Naive thymus-derived CD4-positive, alpha-beta T cell (primary cell): ENCODE results near the gene PIGV. TPM values are rescaled to one million over a fixed set of nuclear protein-coding genes. Genes with fewer than 3 reads are reported as not detected.

Experiments
- ATAC-seq: fragments of 150-1000 bp; cut with Tn5 transposase; 2 replicates; pipeline ENCODE4 v1.10.0; 2021; ENCODE audit warnings: mild to moderate bottlenecking, moderate library complexity
- CTCF ChIA-PET: fragments of 350-600 bp; sonication (Branson Sonifier 250); formaldehyde crosslinking; loops from one replicate; lab custom pipeline; 2021; ENCODE audit warnings: antibody characterized with exemption; lab: Charles Lee
- POLR2A ChIA-PET: fragments of 350-600 bp; sonication (Branson Sonifier 250); formaldehyde crosslinking; loops from one replicate; lab custom pipeline; 2021; ENCODE audit warnings: antibody characterized with exemption, inconsistent platforms; lab: Charles Lee
- DNase-seq, 9 donors: peaks; one replicate each; pipeline versions ENCODE4 v3.0.0 to v3.0.0-alpha.2; 2020 to 2022; ENCODE audit warnings: mixed read lengths in 1 of 9
- H3K27ac ChIP-seq: one replicate; pipeline ENCODE4 v1.7.0; 2013; ENCODE audit warnings: mild to moderate bottlenecking, low read depth, low read length, moderate library complexity
- H3K27me3 ChIP-seq, 2 donors: one replicate each; pipeline ENCODE4 v1.7.0; 2013; ENCODE audit warnings: low read length in 2 of 2, mild to moderate bottlenecking in 2 of 2, moderate library complexity in 2 of 2; ENCODE audit not compliant: control insufficient read depth in 2 of 2, insufficient read depth in 2 of 2
- H3K36me3 ChIP-seq, 3 experiments: 1 replicate in 2 of 3; 2 replicates in 1 of 3; pipeline ENCODE4 v1.7.0; 2013; ENCODE audit warnings: low read length in 3 of 3, mild to moderate bottlenecking in 3 of 3, moderate library complexity in 1 of 3; ENCODE audit not compliant: insufficient read depth in 3 of 3, control insufficient read depth in 2 of 3
- H3K4me1 ChIP-seq, 2 donors: one replicate each; pipeline ENCODE4 v1.7.0; 2013; ENCODE audit warnings: low read length in 2 of 2, mild to moderate bottlenecking in 2 of 2, moderate library complexity in 1 of 2; ENCODE audit not compliant: control insufficient read depth in 2 of 2, insufficient read depth in 2 of 2
- H3K4me3 ChIP-seq: 2 replicates; pipeline ENCODE4 v1.7.0; 2013; ENCODE audit warnings: mild to moderate bottlenecking, low read length
- H3K9me3 ChIP-seq, 3 experiments: 1 replicate in 2 of 3; 2 replicates in 1 of 3; pipeline ENCODE4 v1.7.0; 2013; ENCODE audit warnings: low read length in 3 of 3; ENCODE audit not compliant: control insufficient read depth in 2 of 3
- H3K27ac Mint-ChIP-seq, 9 donors: one replicate each; pipeline ENCODE4 v1.8.0; 2020 to 2022; ENCODE audit warnings: mixed read lengths in 9 of 9, mild to moderate bottlenecking in 8 of 9, moderate library complexity in 5 of 9, inconsistent platforms in 2 of 9
- H3K27me3 Mint-ChIP-seq, 5 donors: one replicate each; pipeline ENCODE4 v1.8.0; 2021 to 2022; ENCODE audit warnings: mixed read lengths in 5 of 5, mild to moderate bottlenecking in 1 of 5
- H3K36me3 Mint-ChIP-seq, 5 donors: one replicate each; pipeline ENCODE4 v1.8.0; 2020 to 2022; ENCODE audit warnings: mixed read lengths in 5 of 5, mild to moderate bottlenecking in 3 of 5, inconsistent platforms in 1 of 5
- H3K4me1 Mint-ChIP-seq, 7 donors: one replicate each; pipeline ENCODE4 v1.8.0; 2020 to 2022; ENCODE audit warnings: mixed read lengths in 7 of 7, mild to moderate bottlenecking in 3 of 7, inconsistent platforms in 1 of 7
- H3K4me3 Mint-ChIP-seq, 10 donors: one replicate each; pipeline ENCODE4 v1.8.0; 2020 to 2022; ENCODE audit warnings: mild to moderate bottlenecking in 10 of 10, mixed read lengths in 10 of 10, moderate library complexity in 6 of 10, inconsistent platforms in 2 of 10
- H3K9me3 Mint-ChIP-seq, 11 donors: one replicate each; pipeline ENCODE4 v1.8.0; 2020 to 2022; ENCODE audit warnings: mixed read lengths in 11 of 11, mild to moderate bottlenecking in 4 of 11, inconsistent platforms in 1 of 11, moderate library complexity in 1 of 11
- intact Hi-C, 2 donors: fragments of 100-400 bp; cut with micrococcal nuclease; formaldehyde crosslinking; loops; one replicate each; pipeline ENCODE4 v1.15.1; 2023
- polyA plus RNA-seq, 2 donors: library from polyadenylated mRNA; unstranded; fragments of 300-500 nt; fragmentation: Illumina TruSeq; gene quantifications; one replicate each; pipeline ENCODE4 v1.2.3, GENCODE V29; 2021
- total RNA-seq, 6 experiments: library from RNA in 5 of 6; stranded (reverse) in 5 of 6; gene quantifications; 1 replicate in 5 of 6; 2 replicates in 1 of 6; pipeline ENCODE4 v1.2.3 and lab custom pipeline; 2021 to 2026

PIGV gene
- total and polyA plus RNA-seq, 7 experiments from 2014 or later, result 7.0 to 17.9 (median 14.8) TPM

- ChIA-PET POLR2A (interaction anchor here (1.9 to 2.9 kb wide), 3 partner anchors 9 to 111 kb away, joined by 4 to 19 read pairs (median 11); partner anchors contain the start of genes GPN2 and PIGV), CTCF (interaction anchor here (0.6 to 2.3 kb wide), 3 partner anchors 10 to 102 kb away, joined by 3 to 8 read pairs (median 4); no protein-coding TSS in a partner anchor)
- peak overlapping the region in 7 of 9 donors; percentile 7 to 94 (median 69) for H3K27ac Mint-ChIP-seq
- intact Hi-C loops, result no loop called here
- peaks cover 0 to under 1% of the 10 kb centered on the region in 2 donors for H3K4me1 ChIP-seq
- peaks cover 10 to 45% (median 41%) of the 10 kb centered on the region in 7 donors for H3K4me1 Mint-ChIP-seq
- no peak overlapping the region for H3K4me3 ChIP-seq
- no peak for ATAC-seq
- no peaks in the 10 kb centered on the region for H3K9me3 Mint-ChIP-seq
- H3K27me3 Mint-ChIP-seq, result no peaks in the 10 kb centered on the region
- no peak for DNase-seq
- no peaks in the 10 kb centered on the region for H3K27me3 ChIP-seq
- peaks cover 12 to 65% (median 39%) of the 10 kb centered on the region in 3 experiments for H3K36me3 ChIP-seq
- no peaks in the 10 kb centered on the region for H3K9me3 ChIP-seq
- no peak overlapping the region for H3K27ac ChIP-seq
- peaks cover 19 to 50% (median 28%) of the 10 kb centered on the region in 5 donors for H3K36me3 Mint-ChIP-seq
- H3K4me3 Mint-ChIP-seq, result no peak overlapping the region
These were observed 8.6 kb upstream of the PIGV start for GRCh38 chr1:26779098-26779668.

- Mint-ChIP-seq H3K4me1 (peaks cover 19 to 57% (median 53%) of the 10 kb centered on the region in 7 donors), H3K36me3 (peaks cover 11 to 37% (median 26%) of the 10 kb centered on the region in 5 donors), H3K9me3 (no peaks in the 10 kb centered on the region), H3K27ac (peak overlapping the region in 5 of 9 donors; percentile 48 to 100 (median 74)), H3K4me3 (no peak overlapping the region), H3K27me3 (no peaks in the 10 kb centered on the region)
- POLR2A ChIA-PET, result interaction anchor here (1.3 to 2.9 kb wide), 3 partner anchors 8 to 87 kb away, joined by 4 to 19 read pairs (median 11); partner anchors contain the start of genes ARID1A and PIGV
- DNase-seq (no peak), ATAC-seq (no peak)
- Histone ChIP-seq H3K4me1 (peaks cover 3 to 13% of the 10 kb centered on the region in 2 donors), H3K27ac (no peak overlapping the region), H3K36me3 (peaks cover 2 to 52% (median 27%) of the 10 kb centered on the region in 3 experiments), H3K4me3 (no peak overlapping the region), H3K9me3 (no peaks in the 10 kb centered on the region), H3K27me3 (no peaks in the 10 kb centered on the region)
- CTCF ChIA-PET, result interaction anchor here (0.6 kb wide), 1 partner anchor 31 kb away, joined by 3 read pairs; no protein-coding TSS in a partner anchor
- intact Hi-C loops, result no loop called here
These were observed 7.3 kb upstream of the PIGV start for GRCh38 chr1:26780344-26780957.

- POLR2A ChIA-PET, result interaction anchor here (0.6 to 1.3 kb wide), 6 partner anchors 10 to 88 kb away, joined by 3 to 5 read pairs (median 4); partner anchors contain the start of gene ARID1A
- ATAC-seq, result no peak
- peak overlapping the region in 1 of 10 donors; percentile 2 for H3K4me3 Mint-ChIP-seq
These were observed 6.4 kb upstream of the PIGV start for GRCh38 chr1:26781206-26781825.

GRCh38 chr1:26782521-26783212, 5.1 kb upstream of the PIGV start:
- Histone ChIP-seq H3K9me3 (no peaks in the 10 kb centered on the region), H3K4me3 (no peak overlapping the region), H3K36me3 (peaks cover 0 to 31% (median 14%) of the 10 kb centered on the region in 3 experiments), H3K27me3 (no peaks in the 10 kb centered on the region), H3K4me1 (peaks cover 23 to 32% of the 10 kb centered on the region in 2 donors), H3K27ac (peak overlapping the region; percentile 32)
- DNase-seq, result no peak
- no peak for ATAC-seq
- intact Hi-C loops, result loop anchor here in 1 of 2 donors (2.0 kb wide), 1 partner anchor 16 kb away; no protein-coding TSS in a partner anchor
- CTCF ChIA-PET, result no interaction called here
- Mint-ChIP-seq H3K36me3 (peaks cover 11 to 27% (median 22%) of the 10 kb centered on the region in 5 donors), H3K27ac (peak overlapping the region in 8 of 9 donors; percentile 26 to 100 (median 84)), H3K4me3 (no peak overlapping the region), H3K4me1 (peaks cover 34 to 77% (median 72%) of the 10 kb centered on the region in 7 donors), H3K9me3 (peaks cover 0 to 4% (median 0%) of the 10 kb centered on the region in 11 donors), H3K27me3 (no peaks in the 10 kb centered on the region)
- POLR2A ChIA-PET, result interaction anchor here (0.7 to 8.5 kb wide), 4 partner anchors 38 to 181 kb away, joined by 3 to 383 read pairs (median 6); partner anchors contain the start of gene ARID1A

More at GRCh38 chr1:26781206-26781825, 6.4 kb upstream of the PIGV start:
- CTCF ChIA-PET, result interaction anchor here (0.6 to 0.9 kb wide), 2 partner anchors 30 to 104 kb away, joined by 3 read pairs; no protein-coding TSS in a partner anchor
- H3K36me3 ChIP-seq, result peaks cover 0 to 44% (median 22%) of the 10 kb centered on the region in 3 experiments
- Mint-ChIP-seq H3K36me3 (peaks cover 11 to 32% (median 26%) of the 10 kb centered on the region in 5 donors), H3K4me1 (peaks cover 27 to 66% (median 62%) of the 10 kb centered on the region in 7 donors), H3K27me3 (no peaks in the 10 kb centered on the region), H3K9me3 (no peaks in the 10 kb centered on the region), H3K27ac (peak overlapping the region in 6 of 9 donors; percentile 21 to 100 (median 56))
- no peaks in the 10 kb centered on the region for H3K9me3 ChIP-seq
- no peaks in the 10 kb centered on the region for H3K27me3 ChIP-seq
- H3K4me3 ChIP-seq, result no peak overlapping the region
- DNase-seq, result no peak
- H3K27ac ChIP-seq, result peak overlapping the region; percentile 6
- intact Hi-C loops, result no loop called here
- peaks cover 12 to 22% of the 10 kb centered on the region in 2 donors for H3K4me1 ChIP-seq

- DNase-seq (no peak), ATAC-seq (no peak)
- Mint-ChIP-seq H3K4me3 (no peak overlapping the region), H3K4me1 (peaks cover 35 to 73% (median 68%) of the 10 kb centered on the region in 7 donors), H3K27ac (peak overlapping the region in 8 of 9 donors; percentile 12 to 100 (median 62)), H3K36me3 (peaks cover 6 to 25% (median 17%) of the 10 kb centered on the region in 5 donors), H3K9me3 (peaks cover 0 to 4% (median 0%) of the 10 kb centered on the region in 11 donors), H3K27me3 (no peaks in the 10 kb centered on the region)
- Histone ChIP-seq H3K36me3 (peaks cover 0 to 22% (median 14%) of the 10 kb centered on the region in 3 experiments), H3K27ac (peak overlapping the region; percentile 1), H3K9me3 (no peaks in the 10 kb centered on the region), H3K4me3 (no peak overlapping the region), H3K27me3 (no peaks in the 10 kb centered on the region), H3K4me1 (peaks cover 23 to 32% of the 10 kb centered on the region in 2 donors)
- ChIA-PET POLR2A (interaction anchor here (2.3 to 8.5 kb wide), 2 partner anchors 39 to 87 kb away, joined by 7 to 383 read pairs; partner anchors contain the start of gene ARID1A), CTCF (interaction anchor here (0.5 kb wide), 1 partner anchor 160 kb away, joined by 4 read pairs; no protein-coding TSS in a partner anchor)
- intact Hi-C loops, result loop anchor here in 1 of 2 donors (2.0 kb wide), 1 partner anchor 17 kb away; no protein-coding TSS in a partner anchor
These were observed 4.1 kb upstream of the PIGV start for GRCh38 chr1:26783646-26784022.
